Endothelial cell of umbilical vein (primary cell): Measurements from ENCODE around the gene SMCHD1. TPM values are rescaled to one million over a fixed set of nuclear protein-coding genes. Genes with fewer than 3 reads are reported as not detected.
"Not testable (repeated sequence)": the region's sequence is repeated elsewhere in the genome, so short reads cannot be mapped to it uniquely, and the experiment has no call there.

Experiments
- BruUV-seq: library from RNA; stranded (reverse); fragments of 400-500 nt; replicated peaks from 2 replicates; lab custom pipeline; 2021; lab: Mats Ljungman, UMichigan
- CTCF ChIA-PET: fragments of 300-600, 350-600 bp; sonication (Branson Sonifier 250); formaldehyde crosslinking; loops from one replicate; lab custom pipeline; 2021; ENCODE audit warnings: antibody characterized with exemption, inconsistent platforms; lab: Charles Lee
- POLR2A ChIA-PET: fragments of 300-600, 350-600 bp; sonication (Branson Sonifier 250); formaldehyde crosslinking; loops from one replicate; lab custom pipeline; 2021; ENCODE audit warnings: antibody characterized with exemption, inconsistent platforms; lab: Charles Lee
- DNase-seq: peaks from one replicate; pipeline ENCODE4 v3.0.0-alpha.2; 2011; ENCODE audit warnings: low read depth, low spot score
- FAIRE-seq: peaks from 2 replicates; lab custom pipeline; 2011; peaks lifted over from hg19 to GRCh38; lab: Jason Lieb, UNC
- H2AFZ ChIP-seq: 2 replicates; pipeline ENCODE4 v1.6.0; 2012; ENCODE audit warnings: low read depth, low read length, control low read depth, inconsistent platforms
- H3K27ac ChIP-seq: 2 replicates; pipeline ENCODE4 v1.5.1; 2011; ENCODE audit warnings: low read depth, mild to moderate bottlenecking, control low read depth, low read length, moderate library complexity; ENCODE audit not compliant: insufficient read depth
- H3K27me3 ChIP-seq, 2 experiments: 2 replicates each; pipeline versions ENCODE4 v1.6.0 to v1.6.1; 2011; ENCODE audit warnings: low read length in 2 of 2, mixed read lengths in 1 of 2; ENCODE audit not compliant: control insufficient read depth in 2 of 2, insufficient read depth in 2 of 2
- H3K36me3 ChIP-seq, 2 experiments: 2 replicates in 1 of 2; 3 replicates in 1 of 2; pipeline ENCODE4 v1.5.1; 2011; ENCODE audit warnings: low read length in 2 of 2, mild to moderate bottlenecking in 1 of 2, moderate library complexity in 1 of 2; ENCODE audit not compliant: control insufficient read depth in 2 of 2, insufficient read depth in 2 of 2; ENCODE audit errors: extremely low read depth in 1 of 2
- H3K4me1 ChIP-seq: 3 replicates; pipeline ENCODE4 v1.5.1; 2011; ENCODE audit warnings: mild to moderate bottlenecking, low read length; ENCODE audit not compliant: control insufficient read depth, insufficient read depth; ENCODE audit errors: extremely low read depth
- H3K4me2 ChIP-seq: 2 replicates; pipeline ENCODE4 v1.6.1; 2011; ENCODE audit warnings: low read length, control low read depth, mixed read lengths; ENCODE audit not compliant: insufficient read depth
- H3K4me3 ChIP-seq, 3 experiments: fragments of 200-600 bp in 1 of 3; sonication (generic), shearing (Covaris generic) in 1 of 3; replicated peaks in 1 of 3; 2 replicates each; pipeline ENCODE4 v1.5.1; 2011 to 2016; ENCODE audit warnings: control low read depth in 3 of 3, low read length in 3 of 3, mild to moderate bottlenecking in 2 of 3, inconsistent platforms in 1 of 3, low read depth in 1 of 3, moderate library complexity in 1 of 3; ENCODE audit not compliant: insufficient read depth in 1 of 3
- H3K79me2 ChIP-seq: 2 replicates; pipeline ENCODE4 v1.6.0; 2012; ENCODE audit warnings: low read length, inconsistent platforms; ENCODE audit not compliant: control insufficient read depth, insufficient read depth
- H3K9ac ChIP-seq: replicated peaks from 2 replicates; pipeline ENCODE3; 2011; ENCODE audit warnings: low read length, control low read depth; ENCODE audit not compliant: insufficient read depth; ENCODE audit errors: extremely low read depth
- H3K9me1 ChIP-seq: replicated peaks from 3 replicates; pipeline ENCODE4 v1.6.0; 2011; ENCODE audit warnings: mild to moderate bottlenecking, low read length; ENCODE audit not compliant: control insufficient read depth, insufficient read depth; ENCODE audit errors: extremely low read depth
- H3K9me3 ChIP-seq: replicated peaks from 2 replicates; pipeline ENCODE4 v1.5.1; 2012; ENCODE audit warnings: low read length, inconsistent platforms; ENCODE audit not compliant: control insufficient read depth, insufficient read depth
- H4K20me1 ChIP-seq: replicated peaks from 2 replicates; pipeline ENCODE3; 2011; ENCODE audit warnings: mild to moderate bottlenecking, low read length; ENCODE audit not compliant: control insufficient read depth, insufficient read depth; ENCODE audit errors: extremely low read depth
- EZH2 ChIP-seq: IDR thresholded peaks from 2 replicates; pipeline ENCODE4 v1.6.1; 2012; ENCODE audit warnings: borderline replicate concordance, low read depth, mild to moderate bottlenecking, moderate library complexity, low read length, inconsistent platforms; ENCODE audit not compliant: severe bottlenecking
- FOS ChIP-seq: IDR thresholded peaks from 2 replicates; pipeline ENCODE4 v1.6.1; 2011; ENCODE audit warnings: mild to moderate bottlenecking, low read length, moderate library complexity, borderline replicate concordance; ENCODE audit not compliant: insufficient read depth
- GATA2 ChIP-seq: IDR thresholded peaks from 2 replicates; pipeline ENCODE4 v1.7.0; 2011; ENCODE audit warnings: low read depth, mild to moderate bottlenecking, moderate library complexity, mixed read lengths, low read length; ENCODE audit not compliant: insufficient read length, insufficient read depth
- JUN ChIP-seq: IDR thresholded peaks from 2 replicates; pipeline ENCODE4 v1.6.1; 2011; ENCODE audit warnings: borderline replicate concordance, low read depth; ENCODE audit not compliant: insufficient read length, insufficient read depth
- MYC ChIP-seq: IDR thresholded peaks from one replicate; pipeline ENCODE4 v1.6.1; 2011; ENCODE audit warnings: mild to moderate bottlenecking, low read depth, low read length
- POLR2A ChIP-seq: IDR thresholded peaks from 2 replicates; pipeline ENCODE4 v1.6.1; 2012; ENCODE audit warnings: low read depth, mild to moderate bottlenecking, control low read depth, low read length
- POLR2AphosphoS5 ChIP-seq: IDR thresholded peaks from 2 replicates; pipeline ENCODE4 v1.6.1; 2012; ENCODE audit warnings: low read depth, mild to moderate bottlenecking, control low read depth, low read length, moderate library complexity; ENCODE audit not compliant: insufficient read depth
- dilution Hi-C: fragments of 300-500 bp; cut with MboI; formaldehyde crosslinking; loops from one replicate; pipeline ENCODE4 v1.15.0; 2019; ENCODE audit warnings: low sequenced_read_pairs; ENCODE audit not compliant: extremely low pct_ligation_motif_present
- intact Hi-C: fragments of 100-400 bp; cut with micrococcal nuclease; formaldehyde crosslinking; loops from one replicate; pipeline ENCODE4 v1.10.0; 2022
- polyA plus RNA-seq, 4 experiments: library from polyadenylated mRNA; depleted of rRNA in 3 of 4; stranded (reverse) in 3 of 4; unstranded in 1 of 4; fragments of >200 nt; gene quantifications; 2 replicates each; pipeline versions ENCODE4 v1.2.1 to v1.2.3, GENCODE V29; 2011 to 2012; ENCODE audit warnings: missing spikeins in 1 of 4
- total RNA-seq: library from RNA; stranded (reverse); gene quantifications from 2 replicates; pipeline ENCODE4 v1.2.3, GENCODE V29; 2021
- TF ChIP-seq, protein P1 (sequence below): IDR thresholded peaks from 2 replicates; pipeline ENCODE4 v1.6.1; 2011; ENCODE audit not compliant: insufficient read depth, insufficient read length
- TF ChIP-seq, protein P2 (sequence below), 2 donors: IDR thresholded peaks; 1 replicate in 1 of 2; 2 replicates in 1 of 2; pipeline ENCODE4 v1.5.1; 2011; ENCODE audit warnings: low read length in 2 of 2, mild to moderate bottlenecking in 2 of 2, moderate library complexity in 2 of 2, control low read depth in 1 of 2, inconsistent platforms in 1 of 2, low read depth in 1 of 2; ENCODE audit not compliant: insufficient read depth in 1 of 2; ENCODE audit errors: extremely low read depth in 1 of 2

SMCHD1 gene
- total and polyA plus RNA-seq, 2 donors (not counting 3 experiments of a cell fraction or from before 2014, with no cell fraction given) = 7.4 to 39.9 TPM

DNA sequence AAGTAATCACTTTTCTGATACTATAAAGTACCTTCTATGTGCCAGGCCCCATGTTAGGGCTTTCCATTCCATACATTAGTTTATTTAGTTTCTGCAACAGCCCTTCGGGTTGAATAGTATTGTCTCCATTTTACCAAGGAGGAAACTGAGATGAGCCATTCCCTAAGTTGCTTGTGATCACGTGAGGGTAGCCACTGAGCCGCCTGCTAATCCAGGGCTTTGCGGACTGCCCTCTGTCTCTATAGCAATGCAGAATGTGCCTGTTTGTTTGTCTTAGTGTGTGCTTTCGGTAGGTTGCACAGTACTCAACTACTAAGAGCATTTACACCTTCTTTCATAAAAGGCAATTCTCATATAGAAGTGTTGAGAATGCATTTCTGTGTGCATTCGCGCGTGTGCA, 196.2 kb downstream of the SMCHD1 start:
- BruUV-seq = no TSS peak
- Histone ChIP-seq H3K27me3 (peaks cover 39 to 62% of the 10 kb centered on the region in 2 experiments), H3K27ac (no peak overlapping the region), H3K9ac (no peak overlapping the region), H3K4me1 (peaks cover 12% of the 10 kb centered on the region), H4K20me1 (no peaks in the 10 kb centered on the region), H3K9me1 (no peaks in the 10 kb centered on the region), H3K4me3 (no peak overlapping the region), H3K9me3 (no peaks in the 10 kb centered on the region), H3K36me3 (no peaks in the 10 kb centered on the region), H3K4me2 (no peak overlapping the region), H2AFZ (no peak overlapping the region), H3K79me2 (no peaks in the 10 kb centered on the region)
- no peak for TF ChIP-seq MYC
- no peak for TF ChIP-seq POLR2AphosphoS5
- TF ChIP-seq FOS = no peak
- no peak for TF ChIP-seq POLR2A
- TF ChIP-seq JUN = no peak
- TF ChIP-seq, protein P1, sequence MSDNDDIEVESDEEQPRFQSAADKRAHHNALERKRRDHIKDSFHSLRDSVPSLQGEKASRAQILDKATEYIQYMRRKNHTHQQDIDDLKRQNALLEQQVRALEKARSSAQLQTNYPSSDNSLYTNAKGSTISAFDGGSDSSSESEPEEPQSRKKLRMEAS = no peak
- TF ChIP-seq, protein P2, sequence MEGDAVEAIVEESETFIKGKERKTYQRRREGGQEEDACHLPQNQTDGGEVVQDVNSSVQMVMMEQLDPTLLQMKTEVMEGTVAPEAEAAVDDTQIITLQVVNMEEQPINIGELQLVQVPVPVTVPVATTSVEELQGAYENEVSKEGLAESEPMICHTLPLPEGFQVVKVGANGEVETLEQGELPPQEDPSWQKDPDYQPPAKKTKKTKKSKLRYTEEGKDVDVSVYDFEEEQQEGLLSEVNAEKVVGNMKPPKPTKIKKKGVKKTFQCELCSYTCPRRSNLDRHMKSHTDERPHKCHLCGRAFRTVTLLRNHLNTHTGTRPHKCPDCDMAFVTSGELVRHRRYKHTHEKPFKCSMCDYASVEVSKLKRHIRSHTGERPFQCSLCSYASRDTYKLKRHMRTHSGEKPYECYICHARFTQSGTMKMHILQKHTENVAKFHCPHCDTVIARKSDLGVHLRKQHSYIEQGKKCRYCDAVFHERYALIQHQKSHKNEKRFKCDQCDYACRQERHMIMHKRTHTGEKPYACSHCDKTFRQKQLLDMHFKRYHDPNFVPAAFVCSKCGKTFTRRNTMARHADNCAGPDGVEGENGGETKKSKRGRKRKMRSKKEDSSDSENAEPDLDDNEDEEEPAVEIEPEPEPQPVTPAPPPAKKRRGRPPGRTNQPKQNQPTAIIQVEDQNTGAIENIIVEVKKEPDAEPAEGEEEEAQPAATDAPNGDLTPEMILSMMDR (IDR thresholded peaks at IDR 0.05; ENCODE audit: extremely low read depth in 1 of 2, insufficient read depth in 1 of 2, low read depth in 1 of 2, low read length in 2 of 2) = no peak
- no peak for TF ChIP-seq EZH2
- no peak for TF ChIP-seq GATA2
- DNase-seq (no peak), FAIRE-seq (no peak)
- CTCF ChIA-PET = interaction anchor here (1.3 kb wide), 1 partner anchor 16 kb away, joined by 3 read pairs; no protein-coding TSS in a partner anchor
- intact Hi-C loops (no loop called here), dilution Hi-C loops (no loop called here)
- POLR2A ChIA-PET = no interaction called here

DNA sequence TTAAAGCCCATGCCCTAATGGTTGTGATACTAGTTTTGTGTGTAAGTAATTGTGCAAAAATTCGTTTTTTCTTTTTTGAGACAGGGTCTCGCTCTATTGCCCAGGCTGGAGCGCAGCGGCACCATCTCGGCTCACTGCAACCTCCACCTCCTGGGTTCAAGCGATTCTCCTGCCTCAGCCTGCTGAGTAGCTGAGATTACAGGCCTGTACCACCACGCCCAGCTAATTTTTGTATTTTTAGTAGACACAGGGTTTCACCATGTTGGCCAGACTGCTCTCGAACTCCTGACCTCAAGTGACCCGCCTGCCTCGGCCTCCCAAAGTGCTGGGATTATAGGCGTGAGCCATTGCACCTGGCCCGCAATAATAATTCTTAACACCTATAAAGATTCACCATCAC, 196.9 kb downstream of the SMCHD1 start:
- dilution Hi-C loops, CTCF ChIA-PET, H3K27ac ChIP-seq, H3K9ac ChIP-seq, H3K4me1 ChIP-seq, H3K4me3 ChIP-seq, H2AFZ ChIP-seq, H3K79me2 ChIP-seq, H3K9me1 ChIP-seq, intact Hi-C loops, DNase-seq, FAIRE-seq, H3K36me3 ChIP-seq, POLR2A ChIA-PET, H3K4me2 ChIP-seq, H3K9me3 ChIP-seq, H4K20me1 ChIP-seq, BruUV-seq: not testable (repeated sequence)
- peaks cover 41 to 64% of the 10 kb centered on the region in 2 experiments for H3K27me3 ChIP-seq
